Ramos (cell line): ENCODE results near the gene C16orf96.

Source experiments
- in situ Hi-C: fragments of 300-500 bp; cut with MboI; formaldehyde crosslinking; loops from one replicate; pipeline ENCODE4 v1.14.3; 2022; ENCODE audit warnings: low sequenced_read_pairs; ENCODE audit not compliant: unreplicated experiment

The C16orf96 gene

GRCh38 chr16:4523686-4524085 is 32.5 kb upstream of the C16orf96 start:
- in situ Hi-C loops, result no loop called here

- in situ Hi-C loops, result no loop called here
Measured at GRCh38 chr16:4524571-4524970, 31.6 kb upstream of the C16orf96 start.

GRCh38 chr16:4525069-4525468 is 31.1 kb upstream of the C16orf96 start:
- in situ Hi-C loops, result no loop called here

- in situ Hi-C loops, result no loop called here
Measured at GRCh38 chr16:4525634-4526277, 30.4 kb upstream of the C16orf96 start.

- in situ Hi-C loops, result no loop called here
Measured at GRCh38 chr16:4529085-4530060, 26.8 kb upstream of the C16orf96 start.

GRCh38 chr16:4531811-4532210 is 24.3 kb upstream of the C16orf96 start:
- in situ Hi-C loops, result no loop called here

- in situ Hi-C loops, result no loop called here
Measured at GRCh38 chr16:4532238-4532637, 23.9 kb upstream of the C16orf96 start.

- in situ Hi-C loops, result no loop called here
Measured at GRCh38 chr16:4533490-4533889, 22.6 kb upstream of the C16orf96 start.

- in situ Hi-C loops, result no loop called here
Measured at GRCh38 chr16:4534151-4534790, 21.9 kb upstream of the C16orf96 start.

- in situ Hi-C loops, result no loop called here
Measured at GRCh38 chr16:4535627-4536108, 20.5 kb upstream of the C16orf96 start.

- in situ Hi-C loops, result no loop called here
Measured at GRCh38 chr16:4536391-4537106, 19.6 kb upstream of the C16orf96 start.

- in situ Hi-C loops, result no loop called here
Measured at GRCh38 chr16:4537376-4538343, 18.5 kb upstream of the C16orf96 start.

GRCh38 chr16:4538350-4539235 is 17.5 kb upstream of the C16orf96 start, which contains the start of gene CDIP1:
Gene CDIP1, minus strand, starts transcription at chr16:4538773. Its CDS starts 24,643 bp downstream, at chr16:4514130.
- in situ Hi-C loops, result no loop called here

GRCh38 chr16:4539716-4540284 is 16.3 kb upstream of the C16orf96 start:
- in situ Hi-C loops, result no loop called here

GRCh38 chr16:4544473-4544872 is 11.7 kb upstream of the C16orf96 start:
- in situ Hi-C loops, result no loop called here

- in situ Hi-C loops, result no loop called here
Measured at GRCh38 chr16:4548124-4548523, 8.0 kb upstream of the C16orf96 start.

GRCh38 chr16:4550591-4550990 is 5.5 kb upstream of the C16orf96 start:
- in situ Hi-C loops, result no loop called here

GRCh38 chr16:4552541-4552940 is 3.6 kb upstream of the C16orf96 start:
- in situ Hi-C loops, result no loop called here
